ENCODE results near the gene KSR1.
"Not testable (repeated sequence)": the region's sequence is repeated elsewhere in the genome, so short reads cannot be mapped to it uniquely, and the experiment has no call there.

KSR1 gene

DNA sequence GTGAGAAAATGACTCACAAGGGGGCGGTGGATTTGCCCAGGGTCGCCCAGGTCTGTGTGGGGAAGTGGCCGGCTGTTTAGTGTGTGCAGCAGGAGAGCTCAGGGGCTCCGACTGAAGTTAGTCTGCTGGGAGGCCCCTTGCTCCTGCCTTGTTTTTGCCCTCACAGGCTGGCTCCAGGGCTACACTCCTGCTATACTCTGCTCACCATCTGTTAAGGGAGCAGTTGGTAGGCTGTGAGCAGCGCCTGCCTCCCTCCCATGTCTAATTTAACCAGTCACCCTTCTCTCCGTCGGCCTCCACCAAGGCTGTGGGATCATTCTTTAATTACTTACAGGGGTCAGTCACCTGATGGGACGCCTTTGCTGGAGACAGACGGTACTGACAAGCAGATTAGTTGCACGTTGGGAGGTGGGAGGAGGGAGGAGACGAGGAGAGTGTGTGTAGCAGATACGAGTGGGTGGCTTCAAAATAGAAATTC lies 35.5 kb downstream of the KSR1 start:
- in situ Hi-C loops (cut with MboI; ENCODE audit: low sequenced_read_pairs) = no loop called here

DNA sequence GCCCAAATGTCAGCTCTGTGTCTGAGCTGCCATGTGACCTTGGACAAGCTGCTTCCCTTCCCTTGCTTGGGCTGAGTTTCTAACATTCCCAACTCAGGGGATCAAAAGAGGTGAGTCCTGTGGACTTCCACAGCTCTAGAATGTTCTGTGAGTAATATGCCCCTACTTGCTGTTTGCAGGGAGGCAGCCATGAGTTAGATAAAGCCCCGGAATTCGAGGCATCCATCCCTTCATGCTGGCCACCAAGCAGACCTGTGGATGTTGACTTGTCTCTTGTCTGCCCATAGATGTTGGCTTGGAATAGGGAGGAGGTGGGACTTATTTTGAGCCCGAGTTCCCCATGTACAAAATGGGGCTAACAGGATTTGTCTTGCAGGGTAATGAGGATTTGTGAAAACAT lies 36.2 kb downstream of the KSR1 start:
- in situ Hi-C loops (cut with MboI; ENCODE audit: low sequenced_read_pairs) = no loop called here

- in situ Hi-C loops (cut with MboI; ENCODE audit: low sequenced_read_pairs) = no loop called here
Observed at GRCh38 chr17:27493088-27493487, 36.8 kb downstream of the KSR1 start.

- in situ Hi-C loops (cut with MboI; ENCODE audit: low sequenced_read_pairs) = no loop called here
Observed at GRCh38 chr17:27494192-27495091, 38.2 kb downstream of the KSR1 start.

GRCh38 chr17:27495460-27495859 lies 39.2 kb downstream of the KSR1 start:
- in situ Hi-C loops (cut with MboI; ENCODE audit: low sequenced_read_pairs) = no loop called here

- in situ Hi-C loops (cut with MboI; ENCODE audit: low sequenced_read_pairs) = no loop called here
Observed at GRCh38 chr17:27496005-27496404, 39.8 kb downstream of the KSR1 start.

- in situ Hi-C loops (cut with MboI; ENCODE audit: low sequenced_read_pairs) = no loop called here
Observed at GRCh38 chr17:27496437-27496943, 40.2 kb downstream of the KSR1 start.

DNA sequence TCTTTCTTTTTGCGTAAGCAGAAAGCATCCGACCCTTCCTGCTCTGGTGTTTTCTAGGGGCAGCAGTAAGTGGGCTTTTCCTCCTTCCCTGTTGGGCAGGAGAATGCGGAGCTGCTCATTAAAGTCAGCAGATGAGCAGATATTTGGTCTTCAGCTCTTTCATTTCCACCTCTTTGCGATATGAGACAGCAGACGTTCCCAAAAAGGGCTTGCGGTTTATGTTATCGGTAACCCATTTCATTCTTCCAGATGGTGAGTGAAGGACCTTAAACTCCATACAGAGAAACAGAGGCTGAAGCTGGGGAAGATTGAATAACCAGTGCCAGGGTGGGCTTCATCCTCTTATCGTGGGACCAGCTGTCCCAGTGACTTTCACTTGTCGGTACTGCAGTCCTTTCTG lies 40.7 kb downstream of the KSR1 start:
- in situ Hi-C loops (cut with MboI; ENCODE audit: low sequenced_read_pairs) = no loop called here

DNA sequence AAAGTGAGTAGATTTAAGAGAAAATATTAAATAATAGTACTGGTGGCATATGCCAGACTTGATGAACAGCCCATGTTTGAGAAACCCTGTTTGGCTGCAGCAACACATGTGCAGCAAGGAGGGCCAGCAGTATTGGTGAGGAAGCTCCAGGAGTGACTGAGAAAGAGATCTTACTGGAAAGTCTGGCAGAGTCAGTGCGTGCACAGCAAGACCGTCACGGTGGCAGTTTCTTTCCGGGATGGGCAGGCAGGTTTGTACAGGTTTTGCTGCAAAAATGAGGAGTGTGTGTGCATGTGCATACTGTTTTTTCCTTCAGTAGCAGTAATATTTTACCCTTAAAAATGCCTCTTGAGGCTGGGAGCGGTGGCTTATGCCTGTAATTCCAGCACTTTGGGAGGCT lies 41.4 kb downstream of the KSR1 start:
- in situ Hi-C loops (cut with MboI; ENCODE audit: low sequenced_read_pairs) = no loop called here

- in situ Hi-C loops (cut with MboI; ENCODE audit: low sequenced_read_pairs) = no loop called here
Observed at GRCh38 chr17:27498615-27499309, 42.5 kb downstream of the KSR1 start.

GRCh38 chr17:27499451-27500265 lies 43.4 kb downstream of the KSR1 start:
- in situ Hi-C loops (cut with MboI; ENCODE audit: low sequenced_read_pairs) = no loop called here

- in situ Hi-C loops (cut with MboI; ENCODE audit: low sequenced_read_pairs) = not testable (repeated sequence)
Observed at GRCh38 chr17:27501338-27501737, 45.1 kb downstream of the KSR1 start.

DNA sequence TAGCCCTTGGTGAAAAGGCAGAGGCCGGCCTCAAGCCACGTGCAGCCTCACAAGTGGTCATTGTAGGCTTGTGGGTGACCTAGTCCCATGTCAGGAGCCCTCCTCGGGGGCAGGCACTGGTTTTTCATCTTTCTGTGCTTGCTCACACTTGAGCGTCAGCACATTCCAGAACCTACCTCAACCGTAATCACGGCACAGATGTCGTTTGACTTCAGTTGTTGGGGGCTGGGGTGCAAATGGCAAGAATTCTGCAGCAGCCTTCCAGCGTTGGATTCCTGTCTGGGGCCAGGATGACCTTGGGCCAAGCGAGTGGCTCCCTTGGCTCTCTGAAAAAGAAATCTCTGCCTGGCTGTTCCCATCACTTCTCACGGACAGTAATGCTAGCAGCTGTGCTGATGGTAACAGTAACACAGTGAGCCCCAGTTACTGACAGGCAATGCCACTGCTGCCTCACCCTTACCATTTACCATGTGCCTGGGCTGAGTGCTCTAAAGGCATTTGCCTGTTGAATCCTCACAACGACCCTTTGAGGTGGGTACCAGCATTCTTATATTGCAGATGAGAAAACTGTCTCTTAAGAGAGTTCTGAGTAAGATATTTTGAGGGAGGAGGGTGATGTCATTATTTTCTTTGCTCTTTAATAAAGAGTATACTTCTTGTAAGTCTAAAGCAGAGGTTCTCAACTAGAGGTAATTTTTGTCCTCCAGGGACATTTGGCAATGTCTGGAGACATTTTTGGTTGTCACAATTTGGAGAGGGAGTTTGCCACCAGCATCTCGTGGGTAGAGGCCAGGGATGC lies 46.5 kb downstream of the KSR1 start:
- in situ Hi-C loops (cut with MboI; ENCODE audit: low sequenced_read_pairs) = no loop called here

- in situ Hi-C loops (cut with MboI; ENCODE audit: low sequenced_read_pairs) = no loop called here
Observed at GRCh38 chr17:27503611-27504010, 47.4 kb downstream of the KSR1 start.

DNA sequence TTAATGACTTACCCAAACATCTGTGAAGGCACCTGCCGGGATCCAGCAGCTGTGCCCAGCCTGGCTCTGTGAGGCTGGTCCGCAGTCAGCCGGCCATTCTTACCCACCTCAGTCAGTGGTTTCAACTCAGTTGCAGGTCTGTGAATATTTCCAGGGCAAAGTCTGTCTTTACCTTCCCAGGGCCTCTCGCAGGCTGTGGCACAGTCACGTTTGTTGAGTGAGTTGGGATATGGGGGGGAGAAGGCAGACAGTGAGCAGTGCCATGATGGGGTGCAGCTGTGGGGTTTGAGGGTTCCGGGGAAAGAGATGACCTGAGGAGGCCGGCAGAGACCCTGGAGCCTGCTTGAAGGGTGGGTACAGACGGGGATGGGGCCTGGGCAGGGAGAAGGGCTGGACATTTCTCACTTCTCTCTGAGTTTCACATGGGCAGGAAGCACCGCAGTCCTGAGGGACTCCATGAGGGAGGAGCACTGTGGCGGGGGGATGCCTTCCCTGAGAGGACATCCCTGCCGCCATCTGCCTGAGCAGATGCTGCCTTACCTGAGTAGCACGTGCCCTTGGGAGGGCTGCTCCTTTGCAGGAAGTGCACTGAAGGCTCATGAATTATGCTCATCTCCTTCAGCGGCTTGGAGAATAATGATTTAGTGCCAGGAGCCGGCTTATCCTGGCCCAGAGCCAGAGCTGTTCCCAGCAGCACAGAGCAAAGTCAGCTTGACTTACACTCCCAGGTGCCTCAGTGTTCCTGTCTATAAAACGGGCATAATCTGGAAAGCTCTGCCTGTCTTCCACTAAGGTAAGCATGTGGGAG lies 48.1 kb downstream of the KSR1 start:
- in situ Hi-C loops (cut with MboI; ENCODE audit: low sequenced_read_pairs) = no loop called here

DNA sequence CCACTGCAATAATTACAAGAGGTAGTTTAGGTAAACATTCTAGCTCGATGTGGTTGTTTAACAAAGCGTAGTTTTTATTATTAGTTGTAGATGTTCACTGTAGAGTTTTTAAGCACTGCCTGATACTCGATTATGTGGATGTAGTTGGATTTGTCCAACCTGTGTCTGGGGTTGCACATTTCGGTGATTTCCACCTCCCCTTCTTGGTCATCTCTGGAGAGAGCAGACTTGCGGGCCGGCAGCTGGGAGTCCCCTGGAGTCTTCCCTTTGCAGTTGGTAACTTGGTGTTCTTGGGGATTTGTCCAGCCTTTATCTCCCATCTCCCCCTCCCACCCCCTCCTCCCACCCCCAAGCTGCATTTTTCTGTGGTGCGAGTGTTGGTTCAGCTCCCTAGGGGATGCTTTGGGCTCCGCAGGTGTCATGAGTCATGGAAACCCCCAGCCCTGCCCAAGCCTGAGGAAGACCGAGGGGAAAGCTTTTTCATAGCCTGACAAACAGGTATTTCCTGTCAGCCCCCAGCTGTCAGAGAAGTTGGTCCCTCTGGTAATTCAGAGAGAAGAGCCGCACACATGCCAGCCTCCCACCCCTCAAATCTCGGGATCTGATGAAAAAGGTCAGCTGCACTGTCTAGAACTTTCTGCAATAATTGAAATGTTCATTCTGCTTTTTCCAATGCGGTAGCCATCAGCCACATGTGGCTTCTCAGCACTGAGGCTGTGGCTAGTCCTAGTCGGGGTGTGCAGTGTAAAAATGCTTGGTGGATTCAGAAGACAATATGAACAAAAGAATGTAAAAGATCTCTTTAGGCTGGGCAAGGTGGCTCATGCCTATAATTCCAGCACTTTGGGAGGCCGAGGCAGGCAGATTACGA lies 50.3 kb downstream of the KSR1 start:
- in situ Hi-C loops (cut with MboI; ENCODE audit: low sequenced_read_pairs) = no loop called here

- in situ Hi-C loops (cut with MboI; ENCODE audit: low sequenced_read_pairs) = no loop called here
Observed at GRCh38 chr17:27511168-27511883, 55.1 kb downstream of the KSR1 start.

- in situ Hi-C loops (cut with MboI; ENCODE audit: low sequenced_read_pairs) = no loop called here
Observed at GRCh38 chr17:27512031-27512430, 55.8 kb downstream of the KSR1 start.

Data from hTERT RPE-1 (cell line).